B cell (primary cell): Measurements from ENCODE around the gene H2BK1. TPM values are rescaled to one million over a fixed set of nuclear protein-coding genes. Genes with fewer than 3 reads are reported as not detected.
A peak's percentile ranks its signal among the peaks of the same experiment; 100 is the strongest.

Experiments used
- ATAC-seq: fragments of 200-7000 bp; cut with Tn5 transposase; one replicate; pipeline ENCODE4 v1.10.0; 2021; ENCODE audit warnings: low read depth, mild to moderate bottlenecking, moderate number of reproducible peaks, moderate library complexity
- CTCF ChIA-PET: fragments of 350-600 bp; sonication (Branson Sonifier 250); formaldehyde crosslinking; loops from one replicate; lab custom pipeline; 2021; ENCODE audit warnings: antibody characterized with exemption, inconsistent platforms; lab: Charles Lee
- POLR2A ChIA-PET: fragments of 350-600 bp; sonication (Branson Sonifier 250); formaldehyde crosslinking; loops from one replicate; lab custom pipeline; 2021; ENCODE audit warnings: antibody characterized with exemption; lab: Charles Lee
- DNase-seq: peaks from one replicate; pipeline ENCODE4 v3.0.0; 2013
- H2AFZ ChIP-seq: 2 replicates; pipeline ENCODE4 v1.6.1; 2012; ENCODE audit warnings: mild to moderate bottlenecking, low read depth, low read length; ENCODE audit not compliant: insufficient read depth, poor library complexity, severe bottlenecking
- H3K27ac ChIP-seq, 2 donors: 1 replicate in 1 of 2; 2 replicates in 1 of 2; pipeline ENCODE4 v1.5.1; 2012 to 2013; ENCODE audit warnings: low read length in 2 of 2, mild to moderate bottlenecking in 2 of 2, moderate library complexity in 1 of 2
- H3K27me3 ChIP-seq, 4 experiments: fragments of 200-600 bp in 1 of 4; sonication (generic) in 1 of 4; replicated peaks in 1 of 4; 1 replicate in 2 of 4; 2 replicates in 2 of 4; pipeline versions ENCODE4 v1.6.1 to v1.7.0; 2013 to 2016; ENCODE audit warnings: low read length in 3 of 4, mild to moderate bottlenecking in 2 of 4, mixed read lengths in 1 of 4, moderate library complexity in 1 of 4; ENCODE audit not compliant: insufficient read depth in 4 of 4, control insufficient read depth in 3 of 4; ENCODE audit errors: control extremely low read depth in 1 of 4
- H3K36me3 ChIP-seq, 2 experiments: replicated peaks in 1 of 2; 1 replicate in 1 of 2; 2 replicates in 1 of 2; pipeline versions ENCODE4 v1.6.1 to v1.7.1; 2013; ENCODE audit warnings: low read length in 1 of 2; ENCODE audit not compliant: insufficient read depth in 2 of 2, control insufficient read depth in 1 of 2; ENCODE audit errors: control extremely low read depth in 1 of 2, extremely low read depth in 1 of 2
- H3K4me1 ChIP-seq, 2 donors: fragments of 200-600 bp in 1 of 2; sonication (generic) in 1 of 2; 1 replicate in 1 of 2; 2 replicates in 1 of 2; pipeline versions ENCODE4 v1.5.1 to v1.6.1; 2013 to 2017; ENCODE audit warnings: low read length in 2 of 2; ENCODE audit not compliant: control insufficient read depth in 2 of 2, insufficient read depth in 2 of 2
- H3K4me2 ChIP-seq: replicated peaks from 2 replicates; pipeline ENCODE3; 2012; ENCODE audit warnings: mild to moderate bottlenecking, low read depth, low read length; ENCODE audit not compliant: poor library complexity, severe bottlenecking
- H3K4me3 ChIP-seq, 5 experiments: fragments of 200-600 bp in 1 of 5; sonication (generic) in 1 of 5; 1 replicate in 3 of 5; 2 replicates in 2 of 5; pipeline versions ENCODE4 v1.5.1 to v1.7.0; 2011 to 2016; ENCODE audit warnings: low read length in 4 of 5, mild to moderate bottlenecking in 4 of 5, low read depth in 2 of 5, control low read depth in 1 of 5, moderate library complexity in 1 of 5; ENCODE audit not compliant: insufficient read depth in 1 of 5; ENCODE audit errors: control extremely low read depth in 1 of 5, extremely low read depth in 1 of 5
- H3K79me2 ChIP-seq: fragments of 200-600 bp; sonication (generic); one replicate; pipeline ENCODE4 v1.6.0; 2016; ENCODE audit warnings: low read length; ENCODE audit not compliant: control insufficient read depth, insufficient read depth
- H3K9ac ChIP-seq: fragments of 200-600 bp; sonication (generic); 2 replicates; pipeline ENCODE4 v1.6.1; 2017; ENCODE audit warnings: mild to moderate bottlenecking, low read length, moderate library complexity
- H3K9me3 ChIP-seq, 3 donors: one replicate each; pipeline versions ENCODE4 v1.6.1 to v1.7.1; 2013; ENCODE audit warnings: low read length in 2 of 3; ENCODE audit not compliant: control insufficient read depth in 2 of 3, insufficient read depth in 1 of 3; ENCODE audit errors: control extremely low read depth in 1 of 3
- H4K20me1 ChIP-seq: 2 replicates; pipeline ENCODE4 v1.6.0; 2012; ENCODE audit warnings: mild to moderate bottlenecking, low read length; ENCODE audit not compliant: insufficient read depth, control insufficient read depth, poor library complexity, severe bottlenecking
- H3K27ac Mint-ChIP-seq: one replicate; pipeline ENCODE4 v1.8.0; 2021; ENCODE audit warnings: mixed read lengths
- H3K27me3 Mint-ChIP-seq: one replicate; pipeline ENCODE4 v1.8.0; 2021; ENCODE audit warnings: mixed read lengths
- H3K4me1 Mint-ChIP-seq: one replicate; pipeline ENCODE4 v1.8.0; 2021; ENCODE audit warnings: mixed read lengths
- H3K4me3 Mint-ChIP-seq: one replicate; pipeline ENCODE4 v1.8.0; 2021; ENCODE audit warnings: mixed read lengths
- H3K9me3 Mint-ChIP-seq: one replicate; pipeline ENCODE4 v1.8.0; 2022; ENCODE audit warnings: mixed read lengths; ENCODE audit not compliant: insufficient read depth
- EZH2 ChIP-seq: IDR thresholded peaks from 2 replicates; pipeline ENCODE4 v1.6.1; 2012; ENCODE audit warnings: borderline replicate concordance, low read depth, mild to moderate bottlenecking, moderate library complexity, low read length; ENCODE audit not compliant: insufficient read depth, poor library complexity, severe bottlenecking
- WGBS: methylation state at CpG from one replicate; pipeline ENCODE4 v1.1.5; 2013; ENCODE audit warnings: missing lambda C conversion rate; ENCODE audit not compliant: insufficient coverage; 5-methylcytosine and 5-hydroxymethylcytosine counted together
- intact Hi-C: fragments of 100-400 bp; cut with micrococcal nuclease; formaldehyde crosslinking; loops from one replicate; pipeline ENCODE4 v1.10.0; 2022
- polyA plus RNA-seq: library from polyadenylated mRNA; depleted of rRNA; stranded (reverse); fragments of >200 nt; gene quantifications from 2 replicates; pipeline ENCODE4 v1.2.3, GENCODE V29; 2012
- total RNA-seq, 2 donors: library from RNA; stranded (reverse); fragments of 120-200 nt in 1 of 2; gene quantifications; 1 replicate in 1 of 2; 2 replicates in 1 of 2; pipeline versions ENCODE4 v1.2.3 to v1.2.4, GENCODE V29; 2013 to 2022
- TF ChIP-seq, protein P1 (sequence below): fragments of 200-600 bp; IDR thresholded peaks from one replicate; pipeline ENCODE4 v1.8.0; 2022; ENCODE audit warnings: antibody characterized with exemption, mild to moderate bottlenecking

The H2BK1 gene
- total and polyA plus RNA-seq, 2 donors (not counting 1 experiment from before 2014, with no cell fraction given), result 4.2 TPM; not detected in 1

DNA sequence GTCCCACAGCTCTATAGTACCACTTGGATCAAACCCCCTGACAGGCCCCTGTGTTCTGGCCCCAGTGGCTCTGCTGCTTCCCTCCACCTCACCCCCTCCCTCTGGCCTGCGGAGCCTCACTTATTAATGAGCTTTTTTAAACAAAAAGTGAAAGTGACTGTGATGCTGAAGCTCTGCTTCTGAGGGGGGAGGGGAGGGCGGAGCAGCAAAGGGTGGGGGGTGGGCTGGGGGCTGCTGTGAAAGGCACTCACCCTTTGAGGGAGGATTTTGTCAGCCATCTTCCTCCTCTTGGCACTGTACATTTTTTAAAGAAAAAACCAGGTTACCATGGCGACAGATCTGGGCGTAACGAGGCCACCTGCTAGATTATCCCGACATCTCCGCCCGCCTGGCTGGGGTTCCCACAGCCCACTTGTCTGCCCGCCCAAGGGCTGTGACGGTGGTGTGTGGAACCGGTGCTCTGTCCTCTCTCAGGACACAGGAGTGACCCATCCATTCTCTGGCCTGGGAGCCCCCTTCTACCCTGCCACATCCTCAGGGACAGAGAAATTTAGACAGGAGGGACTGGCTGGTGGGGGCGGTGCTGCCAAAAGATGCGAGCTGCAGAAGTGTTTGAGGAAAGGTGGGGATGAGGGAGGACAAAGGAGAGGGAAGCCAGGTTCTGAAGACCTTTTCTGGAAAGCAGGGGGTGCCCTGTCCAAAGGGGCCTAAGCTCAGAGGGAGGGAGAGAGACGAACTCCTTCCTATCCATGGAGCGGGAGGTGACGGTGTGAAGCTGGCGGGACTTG, 33.3 kb upstream of the H2BK1 start:
- peaks cover 41 to 44% of the 10 kb centered on the region in 2 donors for H3K4me1 ChIP-seq
- H3K9ac ChIP-seq, result peak overlapping the region; percentile 59
- ChIA-PET CTCF (interaction anchor here (0.8 to 4.2 kb wide), 11 partner anchors 9 to 125 kb away, joined by 3 to 34 read pairs (median 4); partner anchors contain the start of genes ABCF2 and CHPF2), POLR2A (interaction anchor here (1.7 to 1.8 kb wide), 2 partner anchors 11 to 16 kb away, joined by 6 to 13 read pairs; partner anchors contain the start of genes ABCF2 and CHPF2)
- peaks cover 0 to 38% (median 17%) of the 10 kb centered on the region in 4 experiments for H3K27me3 ChIP-seq
- ATAC-seq (peak; percentile 18), DNase-seq (peak; percentile 75)
- peak overlapping the region; percentile 99 for H3K4me2 ChIP-seq
- Mint-ChIP-seq H3K27me3 (peaks cover 7% of the 10 kb centered on the region), H3K4me1 (peaks cover 38% of the 10 kb centered on the region), H3K4me3 (peak overlapping the region; percentile 81), H3K9me3 (no peaks in the 10 kb centered on the region), H3K27ac (peak overlapping the region; percentile 38)
- H3K79me2 ChIP-seq, result no peaks in the 10 kb centered on the region
- peak overlapping the region; percentile 64 for H2AFZ ChIP-seq
- H3K36me3 ChIP-seq, result peaks cover 0 to 3% of the 10 kb centered on the region in 2 experiments
- 15% methylated on average over 8 of the region's 17 CpGs for WGBS
- intact Hi-C loops, result loop anchor here (1.0 to 2.0 kb wide), 2 partner anchors 16 to 71 kb away; partner anchors contain the start of gene ABCF2
- H3K9me3 ChIP-seq, result peaks cover 0 to 19% (median 0%) of the 10 kb centered on the region in 3 donors
- H3K4me3 ChIP-seq, result peak overlapping the region in 4 of 5 experiments; percentile 13 to 69 (median 42)
- peaks cover 15% of the 10 kb centered on the region for H4K20me1 ChIP-seq
- H3K27ac ChIP-seq, result no peak overlapping the region
- no peak for TF ChIP-seq EZH2
- TF ChIP-seq, protein P1, sequence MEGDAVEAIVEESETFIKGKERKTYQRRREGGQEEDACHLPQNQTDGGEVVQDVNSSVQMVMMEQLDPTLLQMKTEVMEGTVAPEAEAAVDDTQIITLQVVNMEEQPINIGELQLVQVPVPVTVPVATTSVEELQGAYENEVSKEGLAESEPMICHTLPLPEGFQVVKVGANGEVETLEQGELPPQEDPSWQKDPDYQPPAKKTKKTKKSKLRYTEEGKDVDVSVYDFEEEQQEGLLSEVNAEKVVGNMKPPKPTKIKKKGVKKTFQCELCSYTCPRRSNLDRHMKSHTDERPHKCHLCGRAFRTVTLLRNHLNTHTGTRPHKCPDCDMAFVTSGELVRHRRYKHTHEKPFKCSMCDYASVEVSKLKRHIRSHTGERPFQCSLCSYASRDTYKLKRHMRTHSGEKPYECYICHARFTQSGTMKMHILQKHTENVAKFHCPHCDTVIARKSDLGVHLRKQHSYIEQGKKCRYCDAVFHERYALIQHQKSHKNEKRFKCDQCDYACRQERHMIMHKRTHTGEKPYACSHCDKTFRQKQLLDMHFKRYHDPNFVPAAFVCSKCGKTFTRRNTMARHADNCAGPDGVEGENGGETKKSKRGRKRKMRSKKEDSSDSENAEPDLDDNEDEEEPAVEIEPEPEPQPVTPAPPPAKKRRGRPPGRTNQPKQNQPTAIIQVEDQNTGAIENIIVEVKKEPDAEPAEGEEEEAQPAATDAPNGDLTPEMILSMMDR, result no peak
